GM12892 (cell line): Measurements from ENCODE around the gene TMEM51.
A peak's percentile ranks its signal among the peaks of the same experiment; 100 is the strongest.

Source experiments
- DNase-seq: peaks from one replicate; pipeline ENCODE4 v3.0.0; 2011; ENCODE audit not compliant: insufficient read length
- FAIRE-seq: peaks from 2 replicates; lab custom pipeline; 2011; peaks lifted over from hg19 to GRCh38; lab: Jason Lieb, UNC
- POLR2A ChIP-seq: IDR thresholded peaks from 2 replicates; pipeline ENCODE4 v1.6.1; 2011; ENCODE audit warnings: low read depth, low read length, control low read depth
- POLR2AphosphoS5 ChIP-seq: IDR thresholded peaks from 2 replicates; pipeline ENCODE4 v1.6.1; 2011; ENCODE audit warnings: low read depth, low read length, control low read depth
- TAF1 ChIP-seq: IDR thresholded peaks from 2 replicates; pipeline ENCODE4 v1.6.1; 2011; ENCODE audit warnings: low read depth, mild to moderate bottlenecking, control low read depth, low read length, borderline replicate concordance

TMEM51 gene

DNA sequence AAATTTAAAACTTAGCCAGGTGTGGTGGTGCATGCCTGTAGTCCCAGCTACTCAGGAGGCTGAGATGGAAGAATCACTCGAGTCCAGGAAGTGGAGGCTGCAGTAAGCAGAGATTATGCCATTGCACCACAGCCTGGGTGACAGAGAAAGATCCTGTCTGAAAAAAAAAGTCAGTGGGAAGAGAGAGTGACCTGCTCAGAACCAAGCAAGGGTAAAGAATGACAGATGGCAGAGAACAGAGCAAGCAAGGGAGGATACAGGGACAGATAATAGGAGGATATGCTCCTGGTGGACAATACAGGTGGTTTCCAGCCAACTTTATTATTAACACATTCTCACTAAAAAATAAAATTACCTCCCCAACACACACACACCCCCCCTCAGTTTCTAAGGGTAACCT lies 4.6 kb upstream of the TMEM51 start:
- DNase-seq, result no peak
- TF ChIP-seq TAF1, result no peak
- TF ChIP-seq POLR2AphosphoS5, result no peak
- no peak for FAIRE-seq

DNA sequence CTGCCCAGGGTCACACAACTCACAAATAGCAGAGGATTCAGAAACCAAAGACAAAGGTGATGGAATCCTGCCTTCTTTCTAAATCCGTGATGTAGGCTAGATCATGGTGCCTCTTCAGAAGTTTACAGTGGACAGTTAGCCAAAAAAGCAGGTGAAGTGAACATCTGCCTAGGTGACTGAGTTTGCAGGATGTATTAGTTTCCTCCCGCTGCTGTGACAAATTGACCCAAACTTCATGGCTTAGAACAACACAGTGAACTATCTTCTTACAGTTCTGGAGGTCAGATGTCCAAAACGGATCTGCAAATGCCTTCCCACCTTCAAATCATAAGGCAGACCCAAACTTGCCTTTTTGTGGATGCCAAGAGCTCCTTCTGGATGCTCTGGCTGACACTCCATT lies 3.2 kb upstream of the TMEM51 start:
- DNase-seq (no peak), FAIRE-seq (no peak)
- TF ChIP-seq POLR2AphosphoS5, result no peak
- no peak for TF ChIP-seq TAF1
- no peak for TF ChIP-seq POLR2A

DNA sequence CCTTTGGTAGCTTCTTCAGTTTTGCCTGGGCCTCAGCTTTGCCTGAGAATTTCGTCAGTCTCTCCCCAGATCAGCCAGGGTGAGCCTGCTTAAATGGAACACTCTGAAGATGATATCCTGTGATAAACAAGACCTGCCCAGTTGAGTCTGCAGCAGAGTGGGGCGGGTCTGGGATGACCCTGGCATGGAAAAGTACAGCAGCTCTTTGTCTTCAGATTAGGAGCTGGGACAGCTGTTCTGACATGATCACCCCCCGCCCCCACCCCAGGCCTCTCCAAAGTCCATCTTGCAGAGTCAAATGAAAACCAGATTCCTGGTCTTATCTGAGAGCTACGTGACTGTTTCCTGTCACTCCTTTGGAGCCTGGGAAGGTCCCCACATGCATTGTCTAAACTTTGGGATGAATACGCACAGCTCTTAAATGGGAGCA lies 2.2 kb upstream of the TMEM51 start:
- TF ChIP-seq TAF1, result no peak
- no peak for TF ChIP-seq POLR2A
- TF ChIP-seq POLR2AphosphoS5, result no peak
- DNase-seq (no peak), FAIRE-seq (no peak)

DNA sequence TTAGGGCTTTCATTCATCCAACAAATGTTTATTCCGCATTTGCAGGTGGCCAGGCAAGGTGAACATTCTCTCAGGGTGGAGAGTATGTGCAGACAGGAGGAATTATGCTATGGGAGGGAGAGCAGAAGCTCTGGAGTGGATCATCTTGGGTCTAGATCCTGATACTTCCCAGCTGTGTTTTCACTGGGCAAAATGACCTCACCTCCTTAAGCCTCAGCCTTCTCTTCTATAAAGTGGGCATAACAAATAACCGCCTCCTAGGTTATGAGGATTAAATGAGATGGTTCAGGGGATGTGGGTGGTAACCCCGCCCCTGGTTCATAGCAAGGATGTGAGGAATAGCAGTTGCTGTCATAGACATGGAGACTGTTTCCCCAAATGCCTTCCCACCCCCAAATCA lies 1.7 kb upstream of the TMEM51 start:
- DNase-seq (no peak), FAIRE-seq (no peak)
- no peak for TF ChIP-seq TAF1
- TF ChIP-seq POLR2AphosphoS5, result no peak
- no peak for TF ChIP-seq POLR2A

DNA sequence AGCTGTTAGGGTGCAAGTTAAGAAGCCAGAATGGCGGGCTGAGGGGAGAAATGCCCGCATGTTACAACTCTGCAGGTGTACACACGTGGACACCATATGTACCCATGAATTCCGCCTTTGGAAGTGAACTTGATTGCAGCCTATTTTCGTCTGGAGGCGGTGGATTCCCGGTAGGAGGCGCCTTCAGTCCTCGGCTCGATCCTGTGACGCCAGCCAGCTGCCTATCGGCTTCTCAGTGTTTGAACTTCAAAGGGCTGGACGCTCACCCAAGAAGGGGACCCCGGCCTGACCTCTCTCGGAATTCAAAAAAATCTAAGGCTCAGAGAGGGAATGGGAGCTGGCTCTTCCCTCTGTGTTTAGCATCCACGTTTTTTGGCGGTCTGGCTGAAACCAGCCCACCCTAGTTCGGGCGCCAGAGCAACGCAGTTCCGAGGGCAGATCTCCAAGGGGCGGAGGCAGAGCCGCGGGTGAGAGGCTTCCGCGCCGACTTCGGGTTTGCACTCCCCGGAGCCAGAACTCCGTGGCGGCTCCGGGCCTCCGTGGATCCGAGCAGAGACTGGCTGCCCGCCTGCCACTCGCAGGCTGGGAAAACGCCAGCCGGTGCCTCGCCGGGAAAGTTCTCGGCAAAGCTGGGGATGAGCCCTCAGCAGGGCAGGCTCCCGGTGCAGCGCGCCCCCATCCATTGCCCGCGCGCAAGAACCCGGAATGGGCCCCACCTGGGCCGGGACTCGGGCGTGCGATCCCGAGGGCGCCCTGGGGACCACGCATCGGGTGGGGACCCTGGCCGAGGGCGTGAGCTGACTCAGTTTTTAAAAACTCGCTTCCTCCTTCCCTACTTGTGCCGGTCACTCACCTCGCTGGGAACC lies 996 bp upstream of the TMEM51 start:
- no peak for FAIRE-seq
- TF ChIP-seq TAF1 (no peak), POLR2A (no peak), POLR2AphosphoS5 (no peak)
- no peak for DNase-seq

DNA sequence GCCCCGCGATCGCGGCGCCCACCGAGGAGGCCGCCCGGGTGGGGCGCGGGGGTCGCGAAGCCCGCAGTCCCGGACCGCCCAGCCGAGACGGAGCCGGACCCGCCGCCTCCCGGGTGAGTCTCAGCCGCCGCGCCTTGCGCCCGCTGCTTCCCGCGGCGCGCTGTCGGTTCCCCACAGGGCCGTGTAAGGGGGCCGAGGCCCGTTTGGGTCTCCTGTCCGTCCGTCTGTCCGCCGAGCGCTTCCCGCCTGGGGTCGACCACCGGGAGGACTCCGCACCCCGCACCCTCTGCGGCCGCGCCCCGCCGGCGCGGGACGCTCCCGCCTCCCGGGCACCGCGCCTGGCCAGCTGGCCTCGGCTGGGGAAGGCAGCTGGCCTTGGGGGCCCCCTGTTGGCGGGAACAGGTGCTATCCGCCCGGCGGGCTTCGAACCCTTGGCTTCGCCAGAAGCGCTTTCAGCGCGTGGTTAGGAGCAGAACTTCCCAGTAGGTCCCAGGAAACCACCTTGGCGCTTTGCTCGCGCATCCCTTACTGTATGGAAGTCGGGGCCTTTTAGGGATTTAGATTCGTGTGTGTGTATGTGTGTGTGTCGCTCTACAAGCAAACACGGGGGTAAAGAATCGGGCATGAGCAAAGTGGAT lies 414 bp downstream of the TMEM51 start:
- DNase-seq (peak; percentile 48), FAIRE-seq (no peak)
- TF ChIP-seq TAF1 (no peak), POLR2A (no peak), POLR2AphosphoS5 (no peak)

DNA sequence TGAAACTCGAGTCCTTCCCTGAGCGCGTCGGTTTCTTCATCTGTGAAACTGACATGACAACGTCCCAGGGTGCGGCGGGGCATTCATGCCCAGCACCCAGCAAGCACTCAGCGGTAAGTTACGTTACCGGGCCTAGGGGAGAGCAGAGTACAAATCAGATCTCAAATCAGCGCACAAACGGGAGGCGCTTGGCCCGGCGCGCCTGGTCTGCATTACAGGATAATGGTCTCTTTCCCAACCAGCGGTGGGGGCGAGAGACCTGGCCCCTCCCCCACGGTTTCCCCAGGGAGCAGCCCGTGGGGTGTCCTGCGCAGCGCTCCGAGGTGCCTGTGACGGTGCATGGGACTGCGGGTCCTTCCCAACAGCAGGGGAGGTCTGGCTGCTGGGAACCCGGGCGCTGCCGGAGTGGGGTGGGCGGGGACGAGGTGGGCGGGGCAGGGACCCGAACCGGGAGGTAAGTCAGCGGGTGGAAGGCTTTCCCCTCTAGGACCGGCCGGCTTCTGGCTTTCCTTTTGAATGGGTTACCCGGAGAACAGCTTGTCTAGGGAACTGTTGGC lies 1.0 kb downstream of the TMEM51 start:
- no peak for FAIRE-seq
- TF ChIP-seq POLR2A (no peak), TAF1 (no peak), POLR2AphosphoS5 (no peak)
- no peak for DNase-seq

DNA sequence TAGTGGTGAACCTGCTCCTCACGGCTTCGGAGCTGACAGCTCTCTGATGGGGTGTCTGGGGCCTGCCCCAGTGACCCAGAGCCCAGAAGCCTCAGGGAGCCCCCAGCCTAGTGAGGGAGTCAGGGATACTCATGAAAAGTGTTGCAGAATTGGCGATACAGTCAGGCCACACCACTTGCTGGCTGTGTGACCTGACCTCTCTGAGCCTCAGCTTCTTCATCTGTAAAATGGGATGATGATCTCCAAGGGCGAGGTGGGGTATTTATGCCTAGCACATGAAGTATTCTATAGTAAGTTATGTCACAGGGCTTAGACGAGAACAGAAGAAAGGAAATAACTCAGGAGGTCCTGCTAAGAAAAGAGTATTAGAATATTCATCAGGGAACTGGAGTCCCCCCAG lies 1.6 kb downstream of the TMEM51 start:
- DNase-seq (no peak), FAIRE-seq (no peak)

DNA sequence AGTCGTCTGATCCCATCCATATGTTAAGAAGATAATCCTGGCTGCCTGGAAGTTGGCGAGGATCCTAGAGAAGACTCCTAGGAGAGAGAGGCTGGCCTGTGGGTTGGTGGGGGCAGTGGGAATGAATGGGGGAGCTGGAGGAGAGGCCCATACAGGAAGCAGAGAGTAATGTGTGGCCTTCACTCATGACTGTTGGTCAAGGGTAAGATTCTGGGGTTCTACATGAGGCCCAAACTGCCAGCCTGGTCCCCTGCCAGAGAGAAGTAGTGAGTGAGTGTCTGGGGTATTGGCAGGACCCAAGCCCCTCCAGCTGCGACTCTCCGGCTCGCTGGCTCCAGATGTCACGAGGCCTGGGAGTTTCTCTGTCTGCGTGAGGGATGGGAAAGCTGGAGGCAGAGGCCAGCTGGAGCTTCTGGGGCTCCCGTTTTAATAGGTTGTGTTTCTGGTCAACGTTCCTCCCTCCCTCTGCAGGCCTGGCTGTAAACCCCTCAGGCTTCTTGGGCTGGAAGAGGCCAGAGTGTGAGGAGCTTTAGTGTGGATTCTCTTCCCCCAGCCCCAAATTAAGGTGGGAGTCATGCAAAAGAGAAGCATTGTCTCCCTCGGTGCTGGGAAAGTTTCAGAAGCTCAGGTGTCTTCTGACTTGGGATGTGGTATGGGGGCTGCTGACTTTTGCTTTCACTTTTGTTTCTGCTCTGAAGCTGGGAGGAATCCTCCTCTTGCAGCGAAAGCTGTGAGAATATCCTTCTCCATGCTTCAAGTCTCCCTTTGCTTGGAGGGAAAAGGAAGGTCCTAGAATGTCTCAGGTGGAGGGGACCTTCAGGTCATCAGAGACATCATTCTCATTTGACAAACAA lies 2.6 kb downstream of the TMEM51 start:
- DNase-seq, result no peak
- peak; percentile 40 for FAIRE-seq
- no peak for TF ChIP-seq TAF1
- TF ChIP-seq POLR2AphosphoS5, result no peak
- TF ChIP-seq POLR2A, result no peak

More for the DNA sequence above, 1.6 kb downstream of the TMEM51 start:
- no peak for TF ChIP-seq POLR2A

DNA sequence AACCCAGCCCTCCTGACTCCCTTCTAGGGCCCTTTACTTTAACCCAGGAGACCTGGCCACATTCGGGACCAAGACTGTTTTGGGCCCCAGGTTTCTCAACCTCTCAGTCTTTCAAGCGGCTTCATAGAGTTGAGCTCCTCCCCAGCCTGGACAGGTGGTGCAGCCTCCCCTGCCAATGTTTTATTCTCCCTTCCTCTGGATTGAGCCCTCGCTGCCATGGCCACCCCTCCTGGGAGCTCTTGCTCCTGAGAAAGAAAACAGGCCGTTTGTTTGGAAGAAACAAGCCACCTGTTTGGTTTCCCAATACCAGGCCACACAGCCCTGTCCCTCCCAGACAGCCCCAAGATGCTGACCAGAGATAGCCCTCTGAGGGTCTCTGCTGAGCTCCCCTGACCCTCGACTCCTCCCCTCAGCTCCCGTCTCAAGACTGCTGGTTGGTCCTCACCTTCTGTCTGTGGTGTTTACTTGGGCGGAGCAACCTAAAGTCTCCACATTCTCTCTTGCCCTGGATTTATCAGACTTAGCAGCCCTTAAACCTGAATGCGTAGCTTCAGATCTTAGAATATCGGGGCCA lies 3.3 kb downstream of the TMEM51 start:
- TF ChIP-seq POLR2A (no peak), TAF1 (no peak), POLR2AphosphoS5 (no peak)
- no peak for DNase-seq
- FAIRE-seq, result no peak
